Dedifferentiated amniotic fluid mesenchymal stem cell (primary cell): ENCODE measurements around the gene GNB2.
A peak's percentile ranks its signal among the peaks of the same experiment; 100 is the strongest.

Source experiments
- DNase-seq: peaks from one replicate; pipeline ENCODE4 v3.0.0-alpha.2; 2016; ENCODE audit errors: extremely low spot score

GNB2 gene

GRCh38 chr7:100681491-100682227, 8.1 kb downstream of the GNB2 start:
- no peak for DNase-seq

GRCh38 chr7:100682228-100682741, 8.7 kb downstream of the GNB2 start:
- no peak for DNase-seq

- DNase-seq: no peak
Observed at GRCh38 chr7:100682991-100683658, 9.6 kb downstream of the GNB2 start.

- DNase-seq: no peak
Observed at GRCh38 chr7:100683659-100684533, 10.4 kb downstream of the GNB2 start.

GRCh38 chr7:100684534-100685042, 11.0 kb downstream of the GNB2 start:
- DNase-seq: no peak

GRCh38 chr7:100685049-100685605, 11.6 kb downstream of the GNB2 start:
- DNase-seq: no peak

- DNase-seq: no peak
Observed at GRCh38 chr7:100685631-100686145, 12.1 kb downstream of the GNB2 start.

- DNase-seq: no peak
Observed at GRCh38 chr7:100686201-100686821, 12.8 kb downstream of the GNB2 start.

- no peak for DNase-seq
Observed at GRCh38 chr7:100686822-100687211, 13.3 kb downstream of the GNB2 start.

GRCh38 chr7:100687261-100687660, 13.7 kb downstream of the GNB2 start:
- DNase-seq: no peak

- DNase-seq: no peak
Observed at GRCh38 chr7:100687751-100688300, 14.3 kb downstream of the GNB2 start.

GRCh38 chr7:100688326-100688860, 14.9 kb downstream of the GNB2 start:
- DNase-seq: no peak

- DNase-seq: no peak
Observed at GRCh38 chr7:100689230-100690135, 15.9 kb downstream of the GNB2 start.

- DNase-seq: peak; percentile 57
Observed at GRCh38 chr7:100691676-100692577, 18.4 kb downstream of the GNB2 start.

GRCh38 chr7:100692578-100692961, 19.0 kb downstream of the GNB2 start:
- DNase-seq: no peak

- no peak for DNase-seq
Observed at GRCh38 chr7:100693312-100694097, 20.0 kb downstream of the GNB2 start.

GRCh38 chr7:100694098-100694745, 20.7 kb downstream of the GNB2 start, which contains the start of gene GIGYF1:
Gene GIGYF1, minus strand, starts transcription at chr7:100694250. Its CDS starts 6,012 bp downstream, at chr7:100688238.
- DNase-seq: peak; percentile 47
